HCT116 (cell line): Measurements from ENCODE around the gene GAB2. TPM values are rescaled to one million over a fixed set of nuclear protein-coding genes. Genes with fewer than 3 reads are reported as not detected.

Experiments
- ATAC-seq: fragments of 200-7000 bp; cut with Tn5 transposase; 2 replicates; pipeline ENCODE4 v1.9.1; 2020; ENCODE audit warnings: mild to moderate bottlenecking, moderate library complexity
- BruUV-seq: library from RNA; stranded (reverse); fragments of 400-500 nt; replicated peaks from 2 replicates; lab custom pipeline; 2021; lab: Mats Ljungman, UMichigan
- CTCF ChIA-PET: fragments of 300-600 bp; sonication (Branson Sonifier 250); formaldehyde crosslinking; loops from one replicate; lab custom pipeline; 2021; ENCODE audit warnings: antibody characterized with exemption; lab: Charles Lee
- POLR2A ChIA-PET: fragments of 300-600, 350-600 bp; sonication (Branson Sonifier 250); formaldehyde crosslinking; loops from one replicate; lab custom pipeline; 2021; ENCODE audit warnings: antibody characterized with exemption; lab: Charles Lee
- RAD21 ChIA-PET, 2 experiments: fragments of 300-600 bp; sonication (Branson Sonifier 250); formaldehyde crosslinking; loops; one replicate each; lab custom pipeline; 2023; ENCODE audit warnings: low total read pairs in 2 of 2; ENCODE audit not compliant: uncharacterized antibody in 2 of 2, unreplicated experiment in 2 of 2, low non-redundant PET in 1 of 2; lab: Charles Lee
- DNase-seq: peaks from one replicate; pipeline ENCODE4 v3.0.0-alpha.2; 2010; ENCODE audit warnings: low read depth, low spot score
- H2AFZ ChIP-seq: fragments of 200-600 bp; shearing (Covaris generic), sonication (generic); 2 replicates; pipeline ENCODE4 v1.6.1; 2017; ENCODE audit warnings: low read depth, mixed run types, mixed read lengths, antibody characterized with exemption, low read length; ENCODE audit not compliant: poor library complexity, severe bottlenecking
- H3K27ac ChIP-seq: 2 replicates; pipeline ENCODE4 v1.5.1; 2012; ENCODE audit warnings: low read depth, low read length
- H3K27me3 ChIP-seq: fragments of 200-600 bp; sonication (generic); 2 replicates; pipeline ENCODE4 v1.6.1; 2016; ENCODE audit warnings: mixed run types, low read length, mixed read lengths; ENCODE audit not compliant: insufficient read depth
- H3K36me3 ChIP-seq, 2 experiments: fragments of 200-500 bp in 1 of 2; fragments of 200-600 bp in 1 of 2; sonication (Bioruptor generic) in 1 of 2; sonication (generic) in 1 of 2; 2 replicates each; pipeline versions ENCODE4 v1.5.1 to v1.6.1; 2014 to 2016; ENCODE audit warnings: low read length in 2 of 2, inconsistent platforms in 1 of 2, mixed read lengths in 1 of 2, mixed run types in 1 of 2; ENCODE audit not compliant: insufficient read depth in 2 of 2, control insufficient read depth in 1 of 2
- H3K4me1 ChIP-seq, 2 experiments: fragments of 200-600 bp in 1 of 2; sonication (generic) in 1 of 2; 2 replicates each; pipeline versions ENCODE4 v1.5.1 to v1.6.1; 2012 to 2017; ENCODE audit warnings: low read length in 2 of 2, inconsistent platforms in 1 of 2, mild to moderate bottlenecking in 1 of 2, mixed read lengths in 1 of 2, mixed run types in 1 of 2, moderate library complexity in 1 of 2; ENCODE audit not compliant: insufficient read depth in 2 of 2, control insufficient read depth in 1 of 2
- H3K4me2 ChIP-seq: fragments of 200-600 bp; sonication (generic); 2 replicates; pipeline ENCODE4 v1.6.1; 2017; ENCODE audit warnings: mixed run types, low read length, mixed read lengths
- H3K4me3 ChIP-seq, 2 experiments: fragments of 200-600 bp in 1 of 2; sonication (generic) in 1 of 2; replicated peaks in 1 of 2; 2 replicates each; pipeline ENCODE4 v1.5.1; 2011 to 2016; ENCODE audit warnings: low read length in 2 of 2, control low read depth in 1 of 2, low read depth in 1 of 2, mild to moderate bottlenecking in 1 of 2, mixed read lengths in 1 of 2, mixed run types in 1 of 2
- H3K79me2 ChIP-seq: fragments of 200-600 bp; sonication (generic); 2 replicates; pipeline ENCODE4 v1.6.1; 2017; ENCODE audit warnings: mild to moderate bottlenecking, mixed run types, low read length, moderate library complexity, mixed read lengths; ENCODE audit not compliant: insufficient read depth
- H3K9ac ChIP-seq: fragments of 200-600 bp; sonication (generic); 2 replicates; pipeline ENCODE4 v1.6.1; 2016; ENCODE audit warnings: low read length, mixed read lengths
- H3K9me2 ChIP-seq: fragments of 200-600 bp; sonication (generic), shearing (Covaris generic); 2 replicates; pipeline ENCODE4 v1.6.1; 2017; ENCODE audit warnings: mixed run types, mild to moderate bottlenecking, moderate library complexity; ENCODE audit not compliant: insufficient read depth
- H3K9me3 ChIP-seq, 2 experiments: fragments of 200-500 bp in 1 of 2; fragments of 200-600 bp in 1 of 2; sonication (Bioruptor generic) in 1 of 2; sonication (generic) in 1 of 2; 2 replicates each; pipeline ENCODE4 v1.6.1; 2014 to 2017; ENCODE audit warnings: low read length in 2 of 2, mixed read lengths in 2 of 2, inconsistent platforms in 1 of 2, low read depth in 1 of 2, mild to moderate bottlenecking in 1 of 2, mixed run types in 1 of 2, moderate library complexity in 1 of 2; ENCODE audit not compliant: control insufficient read depth in 1 of 2, insufficient read depth in 1 of 2
- H4K20me1 ChIP-seq: fragments of 200-600 bp; sonication (generic), shearing (Covaris generic); 2 replicates; pipeline ENCODE4 v1.6.1; 2017; ENCODE audit warnings: mixed run types, mild to moderate bottlenecking, moderate library complexity; ENCODE audit not compliant: insufficient read depth
- CBX3 ChIP-seq: IDR thresholded peaks from 2 replicates; pipeline ENCODE4 v1.6.1; 2012; ENCODE audit warnings: low read depth
- CEBPB ChIP-seq: IDR thresholded peaks from 2 replicates; pipeline ENCODE4 v1.6.1; 2012; ENCODE audit warnings: low read depth
- CTCF ChIP-seq, 3 experiments: fragments of 200-600 bp in 1 of 3; sonication (generic) in 1 of 3; IDR thresholded peaks in 2 of 3; conservative IDR thresholded peaks in 1 of 3; 2 replicates each; pipeline ENCODE4 v1.5.1; 2012 to 2017; ENCODE audit warnings: low read depth in 2 of 3, low read length in 2 of 3, antibody characterized with exemption in 1 of 3, borderline replicate concordance in 1 of 3, control low read depth in 1 of 3, mild to moderate bottlenecking in 1 of 3, mixed read lengths in 1 of 3, mixed run types in 1 of 3, moderate library complexity in 1 of 3; ENCODE audit not compliant: insufficient read depth in 1 of 3
- EGR1 ChIP-seq: IDR thresholded peaks from 2 replicates; pipeline ENCODE4 v1.6.1; 2012; ENCODE audit warnings: low read depth
- ELF1 ChIP-seq: IDR thresholded peaks from 2 replicates; pipeline ENCODE4 v1.6.1; 2012; ENCODE audit warnings: low read depth, borderline replicate concordance
- EZH2 ChIP-seq: fragments of 200-600 bp; sonication (generic); IDR thresholded peaks from 2 replicates; pipeline ENCODE4 v1.6.1; 2017; ENCODE audit warnings: antibody characterized with exemption, mixed run types
- EZH2phosphoT487 ChIP-seq: fragments of 200-600 bp; IDR thresholded peaks from 2 replicates; pipeline ENCODE4 v1.6.1; 2018; ENCODE audit warnings: antibody characterized with exemption, borderline replicate concordance
- FOSL1 ChIP-seq: IDR thresholded peaks from 2 replicates; pipeline ENCODE4 v1.6.1; 2012; ENCODE audit warnings: low read depth
- JUND ChIP-seq: IDR thresholded peaks from 2 replicates; pipeline ENCODE4 v1.6.1; 2012
- RAD21 ChIP-seq: IDR thresholded peaks from 2 replicates; pipeline ENCODE4 v1.6.1; 2012; ENCODE audit warnings: low read depth, mild to moderate bottlenecking
- REST ChIP-seq: IDR thresholded peaks from 2 replicates; pipeline ENCODE4 v1.6.1; 2012; ENCODE audit warnings: low read depth
- SIN3A ChIP-seq: IDR thresholded peaks from 2 replicates; pipeline ENCODE4 v1.6.1; 2012; ENCODE audit warnings: low read depth
- SP1 ChIP-seq: IDR thresholded peaks from 2 replicates; pipeline ENCODE4 v1.6.1; 2012; ENCODE audit warnings: low read depth
- SRF ChIP-seq: IDR thresholded peaks from 2 replicates; pipeline ENCODE4 v1.6.1; 2012; ENCODE audit warnings: low read depth
- TCF7L2 ChIP-seq: IDR thresholded peaks from 2 replicates; pipeline ENCODE4 v1.7.0; 2011; ENCODE audit warnings: borderline replicate concordance, inconsistent platforms; ENCODE audit not compliant: insufficient read depth, insufficient read length; ENCODE audit errors: extremely low read depth
- ZFX ChIP-seq: fragments of 450-650 bp; IDR thresholded peaks from 2 replicates; pipeline ENCODE4 v1.6.1; 2017
- ZNF274 ChIP-seq: fragments of 200-500 bp; sonication (Bioruptor generic); IDR thresholded peaks from 2 replicates; pipeline ENCODE4 v1.6.1; 2014; ENCODE audit warnings: mild to moderate bottlenecking, low read depth, low read length, inconsistent platforms
- intact Hi-C: fragments of 100-400 bp; cut with micrococcal nuclease; formaldehyde crosslinking; loops from 2 replicates; pipeline ENCODE4 v1.10.0; 2022
- total RNA-seq: library from RNA; stranded (reverse); gene quantifications from one replicate; pipeline ENCODE4 v1.2.1, GENCODE V29; 2021; ENCODE audit not compliant: unreplicated experiment
- TF ChIP-seq, protein P1 (sequence below): IDR thresholded peaks from 2 replicates; pipeline ENCODE4 v1.6.1; 2012
- TF ChIP-seq, protein P2 (sequence below): IDR thresholded peaks from 2 replicates; pipeline ENCODE4 v1.6.1; 2012

The GAB2 gene
- total RNA-seq, 1 experiment from 2014 or later: 1.9 TPM

- Histone ChIP-seq H3K27ac (no peak overlapping the region), H3K4me3 (no peak overlapping the region), H4K20me1 (no peaks in the 10 kb centered on the region), H3K9me2 (no peaks in the 10 kb centered on the region), H2AFZ (no peak overlapping the region), H3K9ac (no peak overlapping the region), H3K9me3 (no peaks in the 10 kb centered on the region), H3K4me2 (no peak overlapping the region), H3K79me2 (no peaks in the 10 kb centered on the region), H3K4me1 (no peaks in the 10 kb centered on the region), H3K36me3 (no peaks in the 10 kb centered on the region), H3K27me3 (no peaks in the 10 kb centered on the region)
- TF ChIP-seq CBX3: no peak
- TF ChIP-seq EZH2: no peak
- no peak for TF ChIP-seq ZFX
- no peak for TF ChIP-seq CEBPB
- TF ChIP-seq EZH2phosphoT487: no peak
- no peak for TF ChIP-seq SRF
- TF ChIP-seq EGR1: no peak
- TF ChIP-seq FOSL1: no peak
- no peak for TF ChIP-seq JUND
- TF ChIP-seq RAD21: no peak
- TF ChIP-seq, protein P1, sequence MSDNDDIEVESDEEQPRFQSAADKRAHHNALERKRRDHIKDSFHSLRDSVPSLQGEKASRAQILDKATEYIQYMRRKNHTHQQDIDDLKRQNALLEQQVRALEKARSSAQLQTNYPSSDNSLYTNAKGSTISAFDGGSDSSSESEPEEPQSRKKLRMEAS: no peak
- no peak for TF ChIP-seq SIN3A
- TF ChIP-seq, protein P2, sequence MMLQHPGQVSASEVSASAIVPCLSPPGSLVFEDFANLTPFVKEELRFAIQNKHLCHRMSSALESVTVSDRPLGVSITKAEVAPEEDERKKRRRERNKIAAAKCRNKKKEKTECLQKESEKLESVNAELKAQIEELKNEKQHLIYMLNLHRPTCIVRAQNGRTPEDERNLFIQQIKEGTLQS: no peak
- no peak for TF ChIP-seq CTCF (IDR thresholded peaks at IDR 0.05 in 2 of 3, conservative IDR thresholded peaks at IDR 0.05 in 1 of 3; ENCODE audit: borderline replicate concordance in 1 of 3, insufficient read depth in 1 of 3, low read depth in 2 of 3, low read length in 2 of 3)
- no peak for TF ChIP-seq ZNF274
- no peak for TF ChIP-seq ELF1
- no peak for TF ChIP-seq TCF7L2
- TF ChIP-seq SP1: no peak
- no peak for TF ChIP-seq REST
- POLR2A ChIA-PET: no interaction called here
- DNase-seq (no peak), ATAC-seq (no peak)
- BruUV-seq: no TSS peak
- intact Hi-C loops: no loop called here
- CTCF ChIA-PET: interaction anchor here (1.2 kb wide), 1 partner anchor 135 kb away, joined by 3 read pairs; no protein-coding TSS in a partner anchor
- RAD21 ChIA-PET: no interaction called here
These were observed 12.0 kb upstream of the GAB2 start for GRCh38 chr11:78429660-78430059.
